Fibroblast of the aortic adventitia (primary cell): ENCODE results near the gene RNF207. TPM values are rescaled to one million over a fixed set of nuclear protein-coding genes. Genes with fewer than 3 reads are reported as not detected.
A peak's percentile ranks its signal among the peaks of the same experiment; 100 is the strongest.

Experiments
- DNase-seq: peaks from one replicate; pipeline ENCODE4 v3.0.0-alpha.2; 2010; ENCODE audit warnings: low read depth
- H3K4me3 ChIP-seq: 2 replicates; pipeline ENCODE4 v1.5.1; 2011; ENCODE audit warnings: low read depth, mild to moderate bottlenecking, control low read depth, low read length, moderate library complexity
- total RNA-seq: library from RNA; depleted of rRNA; stranded (reverse); fragments of >200 nt; gene quantifications from 2 replicates; pipeline ENCODE4 v1.2.3, GENCODE V29; 2012; ENCODE audit warnings: low replicate concordance
- TF ChIP-seq, protein P1 (sequence below): IDR thresholded peaks from 2 replicates; pipeline ENCODE4 v1.5.1; 2011; ENCODE audit warnings: mild to moderate bottlenecking, low read length, control low read depth, inconsistent platforms; ENCODE audit not compliant: insufficient read depth

Gene RNF207
- total RNA-seq, 1 donor: 7.8 TPM

DNA sequence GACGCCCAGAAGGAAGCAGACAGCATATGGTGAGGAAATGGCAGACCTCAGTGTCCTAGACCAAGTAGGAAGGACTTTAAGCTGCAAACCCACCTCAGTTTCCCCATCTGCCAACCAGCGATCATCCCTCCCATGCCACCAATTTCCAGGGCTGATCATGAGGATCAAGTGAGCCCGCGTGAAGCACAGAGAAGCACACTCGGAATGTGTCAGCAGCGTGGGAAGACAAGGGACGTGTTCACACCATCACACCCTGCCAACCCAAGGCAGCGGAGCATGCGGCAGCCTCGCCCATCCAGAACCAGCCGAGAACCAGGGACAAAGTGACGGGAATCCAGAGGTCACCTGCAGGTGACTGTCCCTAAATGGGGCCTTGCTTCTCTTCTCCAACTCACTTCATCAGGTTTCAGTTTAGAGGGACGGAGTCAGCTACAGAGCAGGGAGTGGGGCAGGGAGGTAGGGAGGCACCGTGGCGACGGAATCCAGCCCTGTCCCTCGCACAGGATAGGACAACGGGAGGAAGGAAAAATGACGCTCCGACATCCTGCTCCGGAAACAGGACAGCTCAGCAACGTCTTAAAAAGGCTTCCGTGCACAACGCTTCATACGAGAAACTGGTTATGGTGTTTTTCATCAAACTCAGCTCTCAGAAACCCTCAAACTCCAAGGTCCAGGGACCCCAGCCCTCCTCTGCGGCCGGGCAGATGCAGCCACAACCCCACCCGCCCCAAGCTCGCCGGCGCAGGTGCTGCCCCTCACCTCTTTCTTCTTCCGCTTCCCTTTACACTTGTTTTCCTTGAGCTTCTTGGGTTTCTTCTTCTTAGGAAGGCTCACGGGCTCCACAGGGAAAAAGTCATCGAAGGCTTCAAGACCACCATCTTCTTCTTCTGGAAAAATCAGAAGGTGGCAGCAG lies 38.3 kb upstream of the RNF207 start:
- H3K4me3 ChIP-seq: no peak overlapping the region
- TF ChIP-seq, protein P1, sequence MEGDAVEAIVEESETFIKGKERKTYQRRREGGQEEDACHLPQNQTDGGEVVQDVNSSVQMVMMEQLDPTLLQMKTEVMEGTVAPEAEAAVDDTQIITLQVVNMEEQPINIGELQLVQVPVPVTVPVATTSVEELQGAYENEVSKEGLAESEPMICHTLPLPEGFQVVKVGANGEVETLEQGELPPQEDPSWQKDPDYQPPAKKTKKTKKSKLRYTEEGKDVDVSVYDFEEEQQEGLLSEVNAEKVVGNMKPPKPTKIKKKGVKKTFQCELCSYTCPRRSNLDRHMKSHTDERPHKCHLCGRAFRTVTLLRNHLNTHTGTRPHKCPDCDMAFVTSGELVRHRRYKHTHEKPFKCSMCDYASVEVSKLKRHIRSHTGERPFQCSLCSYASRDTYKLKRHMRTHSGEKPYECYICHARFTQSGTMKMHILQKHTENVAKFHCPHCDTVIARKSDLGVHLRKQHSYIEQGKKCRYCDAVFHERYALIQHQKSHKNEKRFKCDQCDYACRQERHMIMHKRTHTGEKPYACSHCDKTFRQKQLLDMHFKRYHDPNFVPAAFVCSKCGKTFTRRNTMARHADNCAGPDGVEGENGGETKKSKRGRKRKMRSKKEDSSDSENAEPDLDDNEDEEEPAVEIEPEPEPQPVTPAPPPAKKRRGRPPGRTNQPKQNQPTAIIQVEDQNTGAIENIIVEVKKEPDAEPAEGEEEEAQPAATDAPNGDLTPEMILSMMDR: no peak
- DNase-seq: no peak

DNA sequence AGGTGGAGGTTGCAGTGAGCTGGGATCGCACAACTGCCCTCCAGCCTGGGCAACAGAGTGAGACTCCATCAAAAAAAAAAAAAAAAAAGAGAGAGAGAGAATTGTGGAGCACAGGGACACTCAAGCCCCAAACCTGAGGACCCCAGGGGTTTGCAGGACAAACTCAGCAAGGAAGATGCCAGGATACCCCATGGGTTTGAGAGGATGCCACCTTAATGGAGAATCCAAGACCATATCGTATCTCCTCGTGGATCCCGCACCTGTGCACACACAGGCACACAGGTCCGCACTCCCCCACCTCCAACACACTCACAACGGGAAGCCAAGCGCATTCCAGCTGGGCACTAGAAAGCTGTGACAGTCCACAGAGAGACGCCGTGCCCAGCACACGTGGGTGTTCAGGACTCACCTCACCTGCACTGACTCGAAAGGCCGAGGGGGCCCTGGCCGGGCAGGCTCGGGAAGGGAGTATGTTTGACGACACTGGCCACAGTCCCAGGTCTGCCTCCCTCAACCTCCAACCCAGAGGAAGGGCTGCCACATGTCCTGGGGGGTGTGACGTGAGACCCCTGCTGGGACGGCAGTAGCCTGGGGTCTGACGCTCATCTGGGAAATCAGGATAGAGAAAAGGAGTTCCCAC lies 36.9 kb upstream of the RNF207 start:
- no peak overlapping the region for H3K4me3 ChIP-seq
- TF ChIP-seq, protein P1: no peak
- no peak for DNase-seq

DNA sequence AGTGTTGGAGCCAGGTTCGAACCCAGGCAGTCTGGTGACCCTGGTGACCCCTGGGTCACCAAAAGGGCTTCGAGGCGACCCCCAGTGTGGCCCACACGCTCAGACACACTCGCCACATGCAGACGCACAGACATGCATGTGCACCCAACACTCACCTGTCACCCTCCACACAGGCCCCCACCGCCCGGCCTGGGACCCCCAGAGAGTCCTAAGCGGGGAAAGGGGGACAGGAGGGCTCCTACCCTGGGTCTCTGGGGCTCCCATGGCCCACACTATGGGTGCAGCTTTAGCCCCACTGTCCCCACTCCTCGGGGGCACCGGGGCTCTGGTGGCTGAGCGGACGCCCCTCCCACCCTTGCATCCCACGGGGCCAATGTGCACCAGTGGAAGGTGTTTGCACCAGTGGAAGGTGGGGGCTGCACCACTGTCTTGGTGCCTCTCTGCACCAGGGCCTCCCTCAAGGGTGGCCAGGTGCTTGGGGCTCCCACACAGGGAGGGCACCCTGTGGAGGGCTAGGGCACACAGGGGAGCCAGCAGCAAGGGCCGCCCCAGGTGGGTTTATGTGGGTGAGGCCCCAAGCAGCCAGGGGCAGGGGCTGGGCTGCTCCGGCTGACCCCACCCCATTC lies 35.7 kb upstream of the RNF207 start:
- DNase-seq: no peak

DNA sequence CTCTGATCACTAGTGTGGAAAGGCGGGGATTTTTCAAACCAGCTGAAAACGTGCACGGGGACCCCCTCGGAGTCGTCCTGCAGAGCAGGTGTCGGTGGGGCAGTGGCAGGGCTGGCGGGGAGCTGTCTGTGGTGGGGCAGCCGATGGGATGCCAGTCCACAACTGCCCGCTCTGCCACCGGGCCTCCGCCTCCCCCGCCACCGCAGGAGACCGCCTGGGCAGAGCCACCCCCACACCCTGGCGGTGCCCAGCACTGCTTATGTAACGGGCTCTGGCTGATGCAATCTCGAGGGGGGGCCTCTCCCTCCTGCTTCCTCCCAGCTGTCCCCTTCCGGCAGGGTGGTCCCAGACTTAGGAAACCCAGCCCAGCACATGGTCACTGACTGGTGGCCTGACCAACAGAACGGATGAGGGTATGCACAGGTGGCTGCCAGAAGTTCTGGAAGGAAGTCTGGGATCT lies 35.1 kb upstream of the RNF207 start:
- TF ChIP-seq, protein P1: no peak
- no peak overlapping the region for H3K4me3 ChIP-seq
- no peak for DNase-seq

More for the DNA sequence above, 35.7 kb upstream of the RNF207 start:
- no peak overlapping the region for H3K4me3 ChIP-seq
- TF ChIP-seq, protein P1: no peak

DNA sequence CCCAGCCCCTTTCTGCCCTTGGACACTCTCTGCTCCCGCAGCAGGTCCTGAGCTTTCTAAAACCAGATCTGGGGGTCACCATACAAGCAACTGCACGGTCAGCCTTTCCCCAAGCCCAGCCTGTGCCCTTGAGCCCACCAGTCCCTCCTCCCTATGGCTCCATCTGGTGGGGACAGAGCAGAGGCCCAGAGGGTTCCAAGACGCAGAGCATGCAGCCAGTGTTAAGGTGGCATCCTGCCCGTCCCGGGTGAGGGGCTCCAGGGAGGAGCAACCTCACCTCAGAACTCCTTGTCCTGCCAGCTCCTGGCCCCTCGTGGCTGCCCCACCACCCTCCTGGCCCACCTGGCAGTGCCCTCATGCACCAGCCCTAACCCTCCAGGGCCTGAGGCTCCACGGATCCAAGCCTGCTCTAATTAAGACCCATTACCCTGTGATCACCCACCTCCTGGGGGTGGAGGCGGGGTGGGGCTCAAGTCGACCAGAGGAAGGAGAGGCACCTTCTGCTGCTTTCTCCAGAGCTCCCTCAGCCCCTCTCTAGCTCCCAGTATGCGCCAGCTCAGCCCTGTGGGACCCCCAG lies 34.3 kb upstream of the RNF207 start:
- no peak for DNase-seq
- TF ChIP-seq, protein P1: peak; percentile 31
- H3K4me3 ChIP-seq: no peak overlapping the region

DNA sequence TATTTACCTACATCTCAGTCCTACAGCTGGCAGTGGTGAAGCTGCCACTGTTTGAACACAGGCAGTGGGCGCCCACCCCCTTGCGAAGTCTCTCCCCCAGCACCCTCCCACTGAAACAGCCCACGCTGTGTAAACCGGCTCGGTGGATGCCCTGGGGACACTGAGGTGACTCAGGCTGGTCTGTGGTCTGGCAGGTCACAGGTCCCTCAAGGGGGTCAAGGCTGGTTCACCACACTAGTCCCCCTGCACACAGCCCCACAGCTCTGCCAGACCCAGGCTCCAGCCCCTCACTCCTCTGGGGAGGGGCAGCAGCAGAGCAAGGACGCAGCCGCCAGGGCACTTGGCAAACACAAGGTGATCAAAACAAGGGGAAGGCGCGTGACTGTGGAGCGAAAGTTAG lies 33.4 kb upstream of the RNF207 start:
- TF ChIP-seq, protein P1: no peak
- no peak for DNase-seq

More for the DNA sequence above, 33.4 kb upstream of the RNF207 start:
- no peak overlapping the region for H3K4me3 ChIP-seq
